GM18505 (cell line): ENCODE results near the gene DTNB.
"Not testable (repeated sequence)": the region's sequence is repeated elsewhere in the genome, so short reads cannot be mapped to it uniquely, and the experiment has no call there.

Experiments
- ATAC-seq: cut with Tn5 transposase; IDR thresholded peaks from one replicate; pipeline ENCODE4 v1.9.1; 2021; ENCODE audit not compliant: unreplicated experiment
- POLR2A ChIP-seq: IDR thresholded peaks from 4 replicates; pipeline ENCODE4 v1.6.1; 2011; ENCODE audit warnings: borderline replicate concordance; ENCODE audit not compliant: insufficient read depth, insufficient read length; ENCODE audit errors: extremely low read depth

The DTNB gene

DNA sequence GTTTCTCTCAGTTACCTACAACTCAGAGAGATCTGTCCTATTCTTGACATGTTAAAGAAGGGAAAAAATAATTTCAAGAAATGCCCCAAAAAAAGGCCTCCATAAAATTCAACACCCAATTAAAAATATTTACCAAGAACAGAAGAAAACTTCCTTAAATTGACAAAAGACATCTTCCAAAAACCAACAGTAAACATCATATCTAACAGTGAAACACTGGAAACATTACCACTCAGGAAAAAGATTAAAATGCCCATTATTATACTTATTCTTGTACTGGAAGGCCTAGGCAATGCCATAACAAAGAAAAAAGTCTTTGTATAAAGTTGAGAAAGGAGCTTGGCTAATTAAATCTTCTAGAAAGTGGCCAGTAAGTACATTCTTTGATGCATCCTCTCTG lies 7.2 kb downstream of the DTNB start:
- no peak for ATAC-seq
- TF ChIP-seq POLR2A: no peak

DNA sequence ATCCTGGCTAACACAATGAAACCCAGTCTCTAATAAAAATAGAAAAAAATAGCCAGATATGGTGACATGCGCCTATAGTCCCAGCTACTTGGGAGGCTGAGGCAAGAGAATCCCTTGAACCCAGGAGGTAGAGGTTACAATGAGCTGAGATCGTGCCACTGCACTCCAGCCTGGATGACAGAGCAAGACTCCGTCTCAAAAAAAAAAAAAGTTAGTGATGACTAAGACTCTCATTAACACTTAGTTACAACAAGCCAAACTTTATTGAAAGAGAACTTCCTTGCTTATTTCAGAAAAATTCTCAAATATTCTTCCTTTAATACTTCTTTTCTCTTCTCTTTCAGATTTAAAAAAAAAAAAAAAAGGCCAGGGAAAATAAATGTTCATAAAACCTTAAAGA lies 7.9 kb downstream of the DTNB start:
- not testable (repeated sequence) for ATAC-seq

DNA sequence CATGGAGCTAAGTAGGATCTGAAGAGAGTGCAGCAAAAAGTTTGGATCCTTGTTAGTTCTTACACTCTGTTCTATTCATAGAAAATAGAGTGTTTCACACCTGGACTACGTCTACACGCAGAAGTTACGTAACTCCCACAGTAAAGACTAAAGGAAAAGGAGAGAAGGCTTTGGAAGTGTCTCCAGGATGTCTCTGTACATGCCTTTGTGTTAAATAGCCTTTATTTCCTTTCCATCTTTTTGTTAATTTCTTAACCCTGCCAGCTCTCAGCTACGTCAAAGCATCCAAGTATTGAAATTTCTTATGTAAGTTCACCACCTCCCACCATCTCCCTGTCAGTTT lies 8.4 kb downstream of the DTNB start:
- TF ChIP-seq POLR2A: no peak
- ATAC-seq: no peak

DNA sequence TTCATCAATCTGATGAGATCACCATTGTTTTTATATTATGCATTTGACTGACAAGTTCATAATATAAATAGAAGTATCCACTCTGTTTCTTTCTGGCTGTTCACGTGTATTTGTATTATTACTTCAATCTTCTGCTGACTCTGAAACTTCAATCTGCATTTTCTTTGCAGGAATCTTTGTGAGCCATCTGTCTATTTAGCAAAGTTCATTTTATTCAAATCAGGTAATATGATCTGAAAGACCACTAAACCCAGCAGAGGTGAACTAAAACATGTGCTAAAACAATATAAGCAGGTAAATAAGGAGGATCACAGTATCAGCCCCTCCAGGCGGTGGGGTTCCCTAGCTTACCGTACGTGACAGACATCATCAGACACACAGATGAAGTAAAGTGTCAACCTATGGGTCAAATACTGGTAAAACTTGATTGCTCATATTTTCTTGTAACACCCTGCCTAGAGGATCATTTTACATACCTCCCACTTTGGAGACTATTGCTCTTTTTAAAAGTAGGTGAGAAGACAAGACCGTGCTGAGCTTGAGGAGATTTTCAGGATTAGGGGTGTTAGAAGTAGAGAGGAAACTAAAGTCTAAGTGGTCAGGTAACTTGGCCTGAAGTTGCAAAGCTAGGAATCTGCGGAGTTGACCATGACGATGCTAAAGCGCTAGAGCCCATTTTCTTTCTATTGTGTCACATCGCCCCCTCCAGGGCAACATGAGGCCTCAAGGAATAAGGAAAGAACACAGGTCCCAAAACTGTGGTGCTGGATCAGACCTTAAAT lies 9.0 kb downstream of the DTNB start:
- no peak for ATAC-seq
- TF ChIP-seq POLR2A: no peak

DNA sequence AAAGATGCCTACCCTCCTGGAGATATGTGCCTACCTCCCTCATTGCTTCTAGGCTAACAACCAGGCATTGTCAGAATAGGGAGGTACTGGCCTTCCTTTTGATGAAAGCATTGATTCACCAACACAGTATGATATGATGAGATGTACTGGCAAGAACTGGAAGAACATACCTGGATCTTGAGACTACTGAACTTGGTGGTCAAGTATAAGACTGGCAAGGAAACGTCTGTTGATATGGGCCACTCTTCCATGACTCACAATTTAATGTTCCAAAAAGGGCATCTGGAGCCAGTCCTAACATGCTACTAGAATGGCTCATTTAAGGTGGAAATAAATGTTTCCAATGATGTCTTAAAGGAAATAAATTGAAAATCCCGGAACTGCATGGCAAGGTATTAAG lies 18.1 kb downstream of the DTNB start:
- no peak for TF ChIP-seq POLR2A
- no peak for ATAC-seq

GRCh38 chr2:25654801-25655200 lies 18.6 kb downstream of the DTNB start:
- ATAC-seq: no peak
- no peak for TF ChIP-seq POLR2A

DNA sequence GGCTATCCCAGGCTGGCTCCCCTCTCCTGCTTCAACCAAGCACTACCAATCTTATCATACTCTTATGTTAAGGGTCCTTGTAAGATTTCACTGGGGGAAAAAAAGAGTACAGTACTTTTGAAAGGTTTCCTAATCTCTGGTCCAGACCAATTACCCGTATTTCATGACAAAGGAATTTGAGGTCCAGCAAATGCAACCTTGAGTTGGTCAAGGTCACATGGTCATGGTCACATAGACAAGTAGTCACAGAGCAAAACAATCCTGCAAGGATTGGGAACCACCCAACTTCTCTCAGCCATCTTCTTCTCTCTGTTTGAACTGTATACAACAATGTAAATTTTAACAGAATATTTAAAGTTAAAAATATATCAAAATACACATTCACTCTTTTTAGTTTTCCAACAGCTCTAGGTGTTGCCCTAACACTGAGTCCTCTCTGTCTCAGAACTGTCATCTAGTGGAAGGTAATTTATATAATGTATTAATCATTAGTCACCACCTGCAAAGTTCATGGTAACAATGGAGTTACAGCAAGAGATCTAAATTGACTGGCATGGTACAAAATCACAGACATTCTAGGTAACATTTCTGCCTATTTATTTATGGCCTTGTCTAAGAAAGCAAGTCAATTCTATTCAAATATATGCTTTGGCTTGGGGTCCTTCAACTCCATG lies 21.5 kb downstream of the DTNB start:
- ATAC-seq: no peak
- TF ChIP-seq POLR2A: no peak

- TF ChIP-seq POLR2A: no peak
- ATAC-seq: no peak
These were observed 22.3 kb downstream of the DTNB start for GRCh38 chr2:25651066-25651465.

GRCh38 chr2:25650256-25650655 lies 23.1 kb downstream of the DTNB start:
- no peak for TF ChIP-seq POLR2A
- ATAC-seq: no peak

- no peak for TF ChIP-seq POLR2A
- no peak for ATAC-seq
These were observed 23.6 kb downstream of the DTNB start for GRCh38 chr2:25649786-25650185.

DNA sequence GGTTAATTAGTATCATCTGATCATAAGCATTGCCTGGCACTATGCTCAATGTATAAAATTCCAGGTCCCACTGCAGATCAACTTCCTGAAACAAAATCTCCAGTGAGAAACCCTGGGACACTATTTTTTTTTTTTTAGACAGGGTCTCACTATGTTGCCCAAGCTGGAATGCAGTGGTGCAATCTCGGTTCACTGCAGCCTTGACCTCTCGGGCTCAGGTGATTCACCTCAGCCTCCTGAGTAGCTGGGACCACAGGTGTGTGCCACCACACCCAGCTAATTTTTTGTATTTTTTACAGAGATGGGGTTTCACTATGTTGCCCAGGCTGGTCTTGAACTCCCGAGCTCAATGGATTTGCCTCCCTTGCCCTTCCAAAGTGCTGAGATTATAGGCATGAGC lies 31.1 kb downstream of the DTNB start:
- ATAC-seq: no peak
- TF ChIP-seq POLR2A: no peak

- no peak for TF ChIP-seq POLR2A
- ATAC-seq: no peak
These were observed 33.7 kb downstream of the DTNB start for GRCh38 chr2:25639696-25640095.

DNA sequence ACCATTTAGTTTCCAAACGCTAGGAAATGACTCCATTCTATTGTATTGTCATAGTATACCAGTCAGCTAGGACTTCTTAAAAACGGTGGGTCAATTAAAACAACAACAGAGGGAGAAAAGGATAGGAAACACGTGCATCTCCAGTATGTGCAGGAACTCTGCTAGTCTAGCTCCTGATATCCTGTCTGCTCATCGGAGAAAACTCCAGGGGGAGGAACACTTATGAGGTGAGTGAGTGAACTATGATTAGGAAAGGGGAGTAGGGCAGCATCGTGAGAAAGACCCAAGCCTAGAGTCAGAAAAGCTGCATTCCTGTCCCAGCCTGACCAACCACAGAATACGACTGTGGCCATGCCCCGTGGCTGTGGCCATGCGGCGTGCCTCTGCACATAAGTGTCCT lies 34.2 kb downstream of the DTNB start:
- ATAC-seq: no peak
- no peak for TF ChIP-seq POLR2A

GRCh38 chr2:25635797-25636196 lies 37.6 kb downstream of the DTNB start:
- ATAC-seq: no peak
- no peak for TF ChIP-seq POLR2A

DNA sequence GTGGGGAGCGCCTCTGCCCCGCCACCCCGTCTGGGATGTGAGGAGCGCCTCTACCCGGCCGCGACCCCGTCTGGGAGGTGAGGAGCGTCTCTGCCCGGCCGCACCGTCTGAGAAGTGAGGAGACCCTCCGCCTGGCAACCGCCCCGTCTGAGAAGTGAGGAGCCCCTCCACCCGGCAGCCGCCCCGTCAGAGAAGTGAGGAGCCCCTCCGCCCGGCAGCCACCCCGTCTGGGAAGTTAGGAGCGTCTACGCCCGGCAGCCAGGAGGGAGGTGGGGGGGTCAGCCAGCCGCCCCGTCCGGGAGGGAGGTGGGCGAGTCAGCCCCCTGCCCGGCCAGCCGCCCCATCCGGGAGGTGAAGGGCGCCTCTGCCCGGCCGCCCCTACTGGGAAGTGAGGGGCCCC lies 39.6 kb downstream of the DTNB start:
- not testable (repeated sequence) for ATAC-seq

- ATAC-seq: no peak
- no peak for TF ChIP-seq POLR2A
These were observed 41.0 kb downstream of the DTNB start for GRCh38 chr2:25632396-25632795.

GRCh38 chr2:25624635-25625034 lies 48.7 kb downstream of the DTNB start:
- ATAC-seq: no peak
- no peak for TF ChIP-seq POLR2A
